ENCODE data around the gene RPL35.
"Not testable (repeated sequence)": the region's sequence is repeated elsewhere in the genome, so short reads cannot be mapped to it uniquely, and the experiment has no call there.

The RPL35 gene

DNA sequence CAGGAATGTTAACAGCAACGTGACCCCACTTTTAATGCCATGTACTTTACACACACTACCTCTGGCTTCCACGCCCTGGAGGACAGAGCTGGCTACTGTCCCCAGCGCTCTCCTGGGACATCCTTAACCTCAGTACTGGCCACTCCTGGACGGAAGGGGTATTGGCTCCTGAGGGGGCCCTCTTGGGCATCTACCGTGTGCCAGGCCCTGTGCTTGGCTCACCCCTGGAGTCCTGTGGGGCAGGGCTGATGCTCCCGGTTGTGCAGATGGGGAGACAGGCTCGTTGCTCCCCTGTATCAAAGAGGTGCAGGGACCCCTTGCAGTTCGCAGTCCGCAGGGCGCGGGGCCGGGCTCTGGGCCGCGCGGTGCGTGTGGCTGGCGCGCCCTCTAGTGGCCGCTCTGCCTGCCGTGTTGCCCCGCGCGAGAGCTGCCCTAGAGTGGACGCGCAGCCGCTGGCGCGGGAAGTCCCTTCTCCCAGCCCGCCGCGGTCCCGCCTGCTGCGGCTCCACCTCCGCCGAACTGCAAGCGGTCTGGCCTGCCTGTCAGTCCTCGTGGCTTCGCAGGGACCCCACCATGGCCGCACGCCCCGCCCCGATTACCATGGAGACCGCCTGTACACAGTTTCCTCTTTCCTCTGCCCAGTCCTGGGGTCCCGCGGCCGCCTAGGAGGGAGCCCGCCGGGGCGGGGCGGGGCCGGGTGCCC lies 8.8 kb downstream of the RPL35 start, which contains the start of gene WDR38:
WDR38 (plus strand) TSS at position 632 of the 703 bp plus-strand sequence. CDS start 72 bp downstream, outside the sequence.
- DNase-seq (ENCODE audit: low read depth): peak; percentile 60

DNA sequence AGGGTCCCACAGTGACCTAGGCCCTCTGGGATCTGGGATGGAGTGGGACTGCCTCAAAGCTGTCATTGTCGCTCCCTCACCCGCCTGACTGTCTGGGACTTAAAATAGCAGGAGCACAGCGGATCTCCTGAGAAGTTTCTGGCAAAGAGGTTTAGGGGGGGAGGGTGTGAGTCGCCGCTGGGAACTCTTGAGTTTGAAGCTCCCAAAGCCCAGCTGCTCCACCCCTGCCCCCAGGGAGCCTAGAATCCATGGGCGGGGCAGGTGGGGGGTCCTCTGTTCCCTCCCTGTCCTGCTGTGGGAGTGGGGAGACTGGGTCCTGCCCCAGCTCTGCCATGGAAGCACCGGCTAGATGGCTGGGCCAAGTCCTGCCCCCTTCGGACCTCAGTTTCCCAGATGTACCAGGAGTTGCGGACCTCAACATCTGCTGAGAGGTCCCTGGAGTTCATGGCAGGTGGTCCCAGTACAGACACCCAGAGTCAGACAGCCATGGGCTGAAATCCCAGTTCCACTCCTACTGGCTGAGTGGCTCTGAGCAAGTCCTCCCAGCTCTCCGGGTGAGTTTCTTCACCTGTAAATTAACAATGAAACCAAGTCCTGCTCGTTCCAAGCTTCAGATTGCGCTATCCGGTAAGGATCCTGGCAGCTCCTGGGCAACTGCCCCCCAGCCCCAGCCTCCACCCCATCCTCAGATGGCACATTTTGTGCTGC lies 9.5 kb downstream of the RPL35 start:
- no peak for DNase-seq (ENCODE audit: low read depth)

DNA sequence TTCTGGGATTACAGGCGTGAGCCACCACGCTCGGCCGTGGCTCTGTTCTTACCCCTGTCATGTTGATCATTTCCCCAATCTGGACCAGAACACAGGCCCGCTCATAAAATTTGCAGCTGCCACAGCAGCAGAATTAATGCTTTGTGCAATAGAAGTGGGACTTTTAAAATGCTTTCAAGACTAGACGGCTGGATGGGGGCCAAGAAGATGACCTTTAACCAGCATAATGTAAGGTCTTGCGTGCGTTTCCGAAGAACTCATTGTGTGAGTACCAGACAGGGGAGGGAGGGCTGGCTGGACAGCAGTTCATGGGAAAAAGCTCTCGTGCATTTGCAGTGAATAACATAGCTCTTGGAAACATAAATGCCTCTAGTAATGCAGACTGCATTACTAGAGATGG lies 12.0 kb downstream of the RPL35 start:
- DNase-seq (ENCODE audit: low read depth): no peak

DNA sequence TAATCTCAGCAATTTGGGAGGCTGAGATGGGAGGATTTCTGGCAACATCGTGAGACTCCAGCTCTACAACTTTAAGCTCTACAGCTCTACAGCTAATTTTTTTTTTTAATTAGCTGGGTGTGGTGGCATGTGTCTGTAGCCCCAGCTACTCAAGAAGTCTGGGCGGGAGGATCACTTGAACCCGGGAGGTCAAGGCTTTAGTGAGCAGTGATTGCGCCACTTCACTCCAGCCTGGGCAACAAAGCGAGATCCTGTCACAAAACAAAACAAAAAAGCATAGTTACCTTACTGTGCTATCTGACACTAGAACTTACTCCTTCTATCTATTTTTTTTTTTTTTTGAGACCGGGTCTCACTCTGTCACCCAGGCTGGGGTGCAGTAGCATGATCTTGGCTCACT lies 14.8 kb downstream of the RPL35 start:
- no peak for DNase-seq (ENCODE audit: low read depth)

DNA sequence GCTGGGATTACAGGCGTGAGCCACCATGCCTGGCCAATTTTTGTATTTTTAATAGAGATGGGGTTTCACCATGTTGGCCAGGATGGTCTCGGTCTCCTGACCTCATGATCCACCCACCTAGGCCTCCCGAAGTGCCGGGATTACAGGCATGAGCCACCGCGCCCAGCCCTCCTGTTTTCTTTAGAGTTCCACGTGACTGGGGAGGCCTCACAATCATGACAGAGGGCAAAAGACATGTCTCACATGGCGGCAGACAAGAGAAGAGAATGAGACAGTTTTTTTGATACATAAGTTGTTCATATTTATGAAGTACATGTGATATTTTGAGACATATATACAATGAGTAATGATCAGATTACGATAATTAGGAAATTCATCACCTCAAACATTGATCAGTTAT lies 15.3 kb downstream of the RPL35 start:
- not testable (repeated sequence) for DNase-seq (ENCODE audit: low read depth)

DNA sequence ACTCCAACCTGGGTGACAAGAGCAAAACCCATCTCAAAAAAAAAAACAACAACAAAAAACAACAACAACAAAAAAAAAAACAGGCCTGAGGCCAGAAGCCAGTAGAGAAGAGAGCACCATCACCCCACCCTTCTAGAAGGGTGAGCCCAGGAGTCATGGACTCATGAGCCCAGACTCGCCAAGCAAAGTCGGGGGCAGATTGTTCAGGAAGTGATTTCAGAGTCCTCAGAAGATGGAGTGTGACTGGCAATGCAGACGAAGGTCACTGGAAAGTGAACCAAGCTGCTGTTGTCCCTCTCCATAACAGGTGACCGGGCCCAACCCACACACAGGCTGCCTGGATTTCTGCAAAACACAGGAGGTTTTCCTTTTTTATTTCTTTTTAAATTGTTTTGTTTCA lies 17.5 kb downstream of the RPL35 start:
- DNase-seq (ENCODE audit: low read depth): no peak

DNA sequence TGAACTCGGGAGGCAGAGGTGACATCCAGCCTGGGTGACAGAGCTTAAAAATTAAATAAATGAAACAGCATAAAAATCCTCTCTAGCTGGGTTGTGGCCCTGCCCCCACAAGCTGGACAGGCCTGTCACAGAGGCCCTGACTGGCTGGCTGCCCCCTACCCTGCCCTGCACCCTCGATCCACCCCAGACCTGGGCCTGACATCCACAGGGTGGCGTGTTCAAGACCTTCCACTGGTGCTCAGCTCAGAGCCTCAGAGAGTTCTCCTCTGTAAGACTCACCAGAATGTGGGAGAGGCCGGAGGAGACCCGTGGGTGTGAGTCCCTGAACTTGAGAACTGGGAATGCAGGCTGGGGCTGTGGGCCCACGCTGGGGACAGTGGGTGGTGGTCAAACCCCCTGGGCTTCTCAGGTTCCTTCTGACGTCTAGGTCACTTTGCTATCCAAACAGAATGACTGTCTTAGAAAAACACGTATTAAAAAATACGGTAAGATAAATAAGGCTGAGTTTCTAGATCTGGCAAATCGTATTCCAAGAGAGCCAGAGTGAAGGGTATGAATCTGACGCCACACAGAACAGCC lies 18.2 kb downstream of the RPL35 start:
- DNase-seq (ENCODE audit: low read depth): no peak

DNA sequence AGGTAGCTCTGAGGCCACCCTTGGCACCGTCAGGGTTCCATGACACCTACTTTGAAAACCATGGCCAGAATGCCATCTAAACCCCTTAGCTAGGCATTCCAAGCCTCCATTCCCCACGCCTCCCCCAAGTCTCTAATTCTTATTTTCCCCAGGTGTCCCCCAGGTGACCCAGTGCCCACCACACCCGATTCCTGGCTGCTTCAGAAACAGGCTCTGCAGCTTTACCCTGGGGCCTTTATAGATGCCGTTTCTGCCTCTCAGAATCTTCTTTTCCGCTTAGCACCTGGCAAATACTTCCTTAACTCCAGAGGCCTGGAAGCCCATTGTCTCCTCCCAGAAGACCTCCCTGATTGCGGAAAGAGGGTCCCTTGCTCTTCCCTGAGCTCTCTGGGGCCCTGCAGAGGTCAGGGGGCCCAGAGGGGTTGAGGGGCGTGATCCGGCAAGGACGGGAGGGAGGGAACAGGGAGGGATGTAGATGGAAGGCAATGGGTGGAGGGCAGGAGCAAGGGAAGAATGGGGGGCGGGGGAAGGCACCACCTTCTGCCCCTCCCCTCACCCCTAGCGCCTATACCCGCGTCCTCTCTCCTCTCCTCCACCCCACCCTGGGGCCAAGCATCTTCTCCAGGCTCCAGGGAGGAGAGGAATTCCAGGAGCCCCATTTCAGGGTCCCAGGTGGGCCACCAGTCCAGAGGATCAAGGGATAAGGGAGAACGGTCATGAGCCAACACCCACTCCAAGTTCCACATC lies 20.5 kb downstream of the RPL35 start:
- no peak for DNase-seq (ENCODE audit: low read depth)

DNA sequence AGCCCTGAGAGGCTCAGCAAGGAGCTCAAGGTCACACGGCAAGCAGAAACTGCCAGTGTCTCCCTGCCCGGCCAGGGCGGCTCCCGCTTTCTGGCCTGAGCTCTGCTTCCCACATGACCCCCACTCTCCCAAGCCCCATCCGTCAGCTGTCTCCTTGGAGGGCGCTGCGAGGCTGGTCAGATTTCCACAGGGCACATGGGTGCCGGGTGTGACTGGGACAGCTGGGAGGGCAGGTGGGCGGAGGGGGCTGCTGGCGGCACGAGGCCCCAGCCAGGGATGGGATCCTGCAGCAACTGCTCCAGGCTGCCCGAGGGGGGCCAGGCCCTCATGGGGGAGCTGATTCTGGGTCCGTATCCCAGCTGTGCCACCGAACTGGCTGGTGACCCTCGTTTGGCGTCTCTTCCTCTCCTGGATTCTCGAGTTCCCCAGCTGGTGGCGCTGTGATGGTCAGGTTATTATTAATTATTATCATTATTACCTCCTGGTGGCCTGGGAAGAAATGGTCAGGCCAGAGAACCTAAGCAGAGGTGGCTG lies 21.4 kb downstream of the RPL35 start:
- no peak for DNase-seq (ENCODE audit: low read depth)

DNA sequence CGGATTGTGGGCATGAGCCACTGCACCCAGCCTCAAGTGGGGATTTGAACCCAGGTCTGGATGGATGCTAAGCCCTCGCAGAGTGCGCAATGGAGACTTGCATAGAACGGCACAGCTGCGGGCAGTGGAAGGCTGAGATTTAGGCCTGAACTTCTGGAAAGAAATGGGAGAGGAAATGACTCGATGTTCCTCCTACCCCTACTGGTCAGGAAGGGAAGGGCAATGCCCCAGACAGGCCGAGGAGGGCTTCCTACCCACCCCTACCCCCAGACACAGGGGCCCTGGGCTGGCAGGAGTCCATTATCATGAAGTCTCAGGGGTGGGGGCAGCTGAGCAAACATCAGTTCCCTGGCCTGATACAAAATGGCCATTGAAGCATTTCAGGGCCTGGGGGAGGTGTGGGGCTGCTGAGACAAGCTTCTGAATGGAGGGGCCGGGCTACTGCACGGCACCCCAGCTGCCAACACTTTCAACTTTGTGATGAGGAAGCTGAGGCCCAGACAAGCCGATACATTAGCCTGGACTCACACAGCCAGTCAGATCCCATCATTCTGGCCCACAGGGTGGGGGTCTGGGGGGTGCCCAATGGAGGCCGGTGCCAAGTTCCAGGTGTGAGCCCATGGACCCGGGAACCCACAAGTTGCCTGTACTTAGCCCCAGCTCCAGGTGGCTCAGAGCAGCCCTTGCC lies 22.0 kb downstream of the RPL35 start:
- no peak for DNase-seq (ENCODE audit: low read depth)

DNA sequence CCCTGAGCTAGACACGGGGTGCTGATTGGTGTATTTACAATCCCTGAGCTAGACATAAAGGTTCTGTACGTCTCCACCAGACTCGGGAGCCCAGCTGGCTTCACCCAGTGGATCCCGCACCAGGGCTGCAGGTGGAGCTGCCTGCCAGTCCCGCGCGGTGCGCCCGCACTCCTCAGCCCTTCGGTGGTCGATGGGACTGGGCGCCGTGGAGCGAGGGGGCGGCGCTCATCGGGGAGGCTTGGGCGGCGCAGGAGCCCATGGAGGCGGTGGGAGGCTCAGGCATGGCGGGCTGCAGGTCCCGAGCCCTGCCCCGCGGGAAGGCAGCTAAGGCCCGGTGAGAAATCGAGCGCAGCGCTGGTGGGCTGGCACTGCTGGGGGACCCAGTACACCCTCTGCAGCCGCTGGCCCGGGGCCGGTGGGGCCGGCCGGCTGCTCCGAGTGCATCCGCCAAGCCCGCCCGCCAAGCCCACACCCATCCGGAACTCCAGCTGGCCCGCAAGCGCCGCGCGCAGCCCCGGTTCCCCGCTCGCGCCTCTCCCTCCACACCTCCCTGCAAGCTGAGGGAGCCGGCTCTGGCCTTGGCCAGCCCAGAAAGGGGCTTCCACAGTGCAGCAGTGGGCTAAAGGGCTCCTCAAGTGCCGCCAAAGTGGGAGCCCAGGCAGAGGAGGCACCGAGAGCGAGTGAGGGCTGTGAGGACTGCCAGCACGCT lies 23.0 kb downstream of the RPL35 start:
- not testable (repeated sequence) for DNase-seq (ENCODE audit: low read depth)

DNA sequence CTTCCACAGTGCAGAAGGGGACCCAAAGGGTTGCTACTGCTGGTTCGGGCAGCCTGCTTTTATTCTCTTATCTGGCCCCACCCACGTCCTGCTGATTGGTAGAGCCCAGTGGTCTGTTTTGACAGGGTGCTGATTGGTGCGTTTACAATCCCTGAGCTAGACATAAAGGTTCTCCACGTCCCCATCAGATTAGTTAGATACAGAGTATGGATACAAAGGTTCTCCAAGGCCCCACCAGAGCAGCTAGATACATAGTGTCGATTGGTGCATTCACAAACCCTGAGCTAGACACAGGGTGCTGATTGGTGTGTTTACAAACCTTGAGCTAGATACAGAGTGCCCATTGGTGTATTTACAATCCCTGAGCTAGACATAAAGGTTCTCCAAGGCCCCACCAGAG lies 23.6 kb downstream of the RPL35 start:
- DNase-seq (ENCODE audit: low read depth): not testable (repeated sequence)

DNA sequence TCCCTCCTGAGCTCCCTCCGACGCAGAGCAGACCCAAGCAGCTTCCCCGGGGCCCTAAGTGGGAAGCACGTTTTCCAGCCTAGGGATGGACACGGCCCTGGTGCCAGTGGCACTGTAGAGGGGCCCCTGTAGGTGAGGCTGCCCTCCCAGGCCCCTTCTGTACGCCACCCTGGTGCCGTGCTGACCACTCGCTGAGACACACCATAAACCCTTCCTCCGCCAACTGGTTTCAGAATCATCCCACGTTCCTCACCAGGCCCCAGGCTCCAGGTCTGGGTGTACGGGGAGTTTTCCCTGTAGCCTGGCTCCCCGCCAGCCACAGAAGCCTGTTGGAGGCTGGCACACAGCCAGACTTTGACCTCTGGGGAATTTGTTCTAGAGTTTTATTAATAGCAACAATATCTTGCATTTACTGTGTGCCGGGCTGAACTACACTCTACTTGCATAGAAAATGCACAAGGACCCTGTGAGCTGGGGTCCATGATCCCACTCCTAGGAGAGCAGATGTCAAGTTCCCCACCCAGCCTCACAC lies 26.7 kb downstream of the RPL35 start:
- no peak for DNase-seq (ENCODE audit: low read depth)

DNA sequence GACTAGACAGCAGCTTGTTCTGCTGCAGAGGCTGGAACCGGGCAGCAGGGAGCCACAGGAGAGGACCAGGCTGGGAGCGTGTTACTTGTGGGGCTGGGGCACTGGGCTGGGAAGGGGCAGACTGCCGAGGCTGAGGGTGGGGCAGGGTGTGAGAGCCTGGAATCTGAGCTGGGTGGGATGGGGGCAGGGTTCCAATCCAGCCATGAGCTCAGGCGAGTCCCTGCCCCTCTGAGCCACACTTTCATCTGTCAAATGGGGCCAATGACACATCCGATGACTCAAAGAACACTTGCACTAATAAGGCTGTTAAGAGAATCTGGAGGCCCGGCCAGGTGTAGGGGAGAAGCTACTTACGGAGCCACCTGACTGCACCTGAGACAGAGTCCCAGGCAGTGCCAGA lies 27.2 kb downstream of the RPL35 start:
- DNase-seq (ENCODE audit: low read depth): no peak

DNA sequence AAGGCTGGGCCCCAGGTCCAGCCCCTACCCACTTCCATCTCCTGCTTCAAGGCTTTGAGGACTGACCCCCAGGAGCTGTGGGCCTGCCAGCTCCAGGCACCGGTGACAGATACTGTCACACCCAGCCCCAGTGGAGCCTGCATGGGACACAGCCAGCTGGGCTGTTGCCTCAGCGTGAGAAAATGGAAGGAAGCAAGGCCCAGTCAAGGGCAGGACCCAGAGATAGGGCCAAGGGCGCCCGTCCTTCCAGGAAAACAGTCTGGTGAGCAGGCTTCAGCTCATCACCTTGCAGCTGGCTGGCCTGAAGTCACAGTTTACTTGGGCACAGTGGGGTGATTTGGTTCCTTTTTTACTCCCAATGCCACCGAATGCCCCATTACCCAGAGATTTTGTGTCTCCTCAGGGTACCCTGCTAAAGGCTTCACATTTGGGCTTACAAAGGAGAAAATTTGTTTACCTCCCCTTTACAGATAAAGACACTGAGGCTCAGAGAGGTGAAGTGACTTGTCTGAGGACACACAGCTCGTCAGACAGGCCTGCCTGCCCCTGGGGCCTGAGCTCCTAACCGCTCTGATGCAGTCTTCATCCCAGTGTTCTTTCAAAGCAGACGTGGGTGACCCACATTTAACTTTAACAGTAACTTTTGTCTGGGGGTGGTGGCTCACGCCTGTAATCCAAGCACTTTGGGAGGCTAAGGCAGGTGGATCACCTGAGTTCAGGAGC lies 30.0 kb downstream of the RPL35 start:
- no peak for DNase-seq (ENCODE audit: low read depth)

DNA sequence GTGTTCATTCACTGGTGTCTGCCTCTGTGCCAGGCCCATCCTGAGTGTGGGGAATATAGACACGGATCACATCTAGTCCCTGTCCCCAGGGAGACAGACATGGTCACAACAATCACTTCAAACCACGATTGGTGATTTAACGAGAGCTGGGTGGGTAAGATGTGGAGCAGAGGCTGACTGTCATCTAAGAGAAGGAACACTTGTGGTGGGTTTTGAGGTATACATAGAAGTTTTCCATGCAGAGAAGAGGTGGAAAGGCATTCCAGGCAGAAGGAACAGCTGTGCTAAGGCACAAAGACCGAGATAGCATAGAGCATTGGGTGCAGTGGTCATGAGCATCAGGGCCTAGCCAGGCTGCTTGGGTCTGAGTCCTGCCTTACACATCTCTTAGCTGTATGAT lies 31.2 kb downstream of the RPL35 start:
- no peak for DNase-seq (ENCODE audit: low read depth)

DNA sequence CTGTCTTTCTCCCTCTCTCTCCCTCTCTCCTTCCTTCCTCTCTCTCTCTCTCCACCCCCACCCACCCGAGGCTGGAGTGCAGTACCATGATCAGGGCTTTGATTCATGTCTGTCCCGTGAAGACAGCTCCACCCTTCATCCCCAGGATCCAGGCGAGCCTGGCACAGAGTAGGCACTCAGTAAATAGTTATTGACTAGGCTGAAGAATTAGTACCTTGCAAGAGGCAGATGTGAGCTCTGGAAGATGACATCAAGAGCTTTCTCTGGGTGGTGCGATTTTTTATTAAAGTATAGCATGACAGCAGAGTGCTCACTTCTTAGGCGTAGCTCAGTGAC lies 32.5 kb downstream of the RPL35 start:
- DNase-seq (ENCODE audit: low read depth): no peak

DNA sequence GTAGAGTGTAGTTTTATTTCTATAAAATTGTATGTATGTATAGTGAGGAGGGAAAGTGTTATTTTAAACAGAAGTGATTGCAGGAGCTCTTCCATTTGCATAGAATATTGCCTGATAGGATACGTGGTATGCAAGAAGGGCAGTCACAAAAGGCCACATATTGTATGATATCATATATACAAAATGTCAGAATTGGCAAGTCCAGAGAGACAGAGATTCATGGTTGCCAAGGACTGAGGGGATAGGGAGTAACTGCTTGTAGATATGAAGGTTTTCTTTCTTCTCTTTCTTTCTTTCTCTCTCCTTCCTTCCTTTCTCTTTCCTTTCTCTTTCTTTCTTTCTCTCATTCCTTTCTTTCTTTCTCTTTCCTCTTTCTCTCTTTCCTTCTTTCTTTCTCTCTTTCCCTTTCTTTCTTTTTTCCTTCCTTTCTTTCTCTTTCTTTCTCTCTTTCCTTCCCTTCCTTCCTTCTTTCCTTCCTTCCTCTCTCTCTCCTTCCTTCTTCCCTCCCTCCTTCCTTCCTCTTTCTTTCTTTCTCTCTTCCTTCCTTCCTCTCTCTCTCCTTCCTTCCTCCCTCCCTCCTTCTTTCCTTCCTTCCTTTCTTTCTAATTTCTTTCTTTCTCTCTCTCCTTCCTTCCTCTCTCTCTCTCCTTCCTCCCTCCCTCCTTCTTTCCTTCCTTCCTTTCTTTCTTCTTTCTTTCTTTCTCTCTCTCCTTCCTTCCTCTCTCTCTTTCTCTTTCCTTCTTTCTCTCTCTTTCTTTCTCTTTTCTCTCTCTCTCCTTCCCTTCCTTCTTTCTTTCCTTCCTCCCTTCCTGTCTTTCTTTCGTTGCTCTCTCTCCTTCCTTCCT lies 33.0 kb downstream of the RPL35 start:
- DNase-seq (ENCODE audit: low read depth): no peak
